Activated CD8-positive, alpha-beta T cell treated with anti-CD3 and anti-CD28 coated beads, Interleukin-2, amount 10 ng/mL, durations not matched to agents 7 days and 5 days (primary cell): ENCODE measurements around the gene CTTN. TPM values are rescaled to one million over a fixed set of nuclear protein-coding genes. Genes with fewer than 3 reads are reported as not detected.

ENCODE experiments used
- ATAC-seq: fragments of 150-1000 bp; cut with Tn5 transposase; one replicate; pipeline ENCODE4 v1.10.0; 2021; ENCODE audit warnings: moderate library complexity
- CTCF ChIA-PET: fragments of 350-600 bp; sonication (Branson Sonifier 250); formaldehyde crosslinking; loops from one replicate; lab custom pipeline; 2021; ENCODE audit warnings: antibody characterized with exemption; lab: Charles Lee
- POLR2A ChIA-PET: fragments of 350-600 bp; sonication (Branson Sonifier 250); formaldehyde crosslinking; loops from one replicate; lab custom pipeline; 2021; ENCODE audit warnings: antibody characterized with exemption; lab: Charles Lee
- DNase-seq: peaks from one replicate; pipeline ENCODE4 v3.0.0-alpha.2; 2020
- H3K27ac Mint-ChIP-seq: one replicate; pipeline ENCODE4 v1.8.0; 2021; ENCODE audit warnings: mild to moderate bottlenecking, mixed read lengths
- H3K27me3 Mint-ChIP-seq: one replicate; pipeline ENCODE4 v1.8.0; 2021; ENCODE audit warnings: low read depth, mixed read lengths
- H3K36me3 Mint-ChIP-seq: one replicate; pipeline ENCODE4 v1.8.0; 2021; ENCODE audit warnings: low read depth, mixed read lengths
- H3K4me1 Mint-ChIP-seq: one replicate; pipeline ENCODE4 v1.8.0; 2021; ENCODE audit warnings: low read depth, mixed read lengths
- H3K4me3 Mint-ChIP-seq: one replicate; pipeline ENCODE4 v1.8.0; 2021; ENCODE audit warnings: mild to moderate bottlenecking, mixed read lengths
- H3K9me3 Mint-ChIP-seq: one replicate; pipeline ENCODE4 v1.8.0; 2022; ENCODE audit warnings: mixed read lengths; ENCODE audit not compliant: insufficient read depth
- total RNA-seq, 2 experiments: library from RNA; stranded (reverse); gene quantifications; one replicate each; pipeline ENCODE4 v1.2.3, GENCODE V29; 2021

The CTTN gene
- total RNA-seq, 2 experiments from 2014 or later = not detected

DNA sequence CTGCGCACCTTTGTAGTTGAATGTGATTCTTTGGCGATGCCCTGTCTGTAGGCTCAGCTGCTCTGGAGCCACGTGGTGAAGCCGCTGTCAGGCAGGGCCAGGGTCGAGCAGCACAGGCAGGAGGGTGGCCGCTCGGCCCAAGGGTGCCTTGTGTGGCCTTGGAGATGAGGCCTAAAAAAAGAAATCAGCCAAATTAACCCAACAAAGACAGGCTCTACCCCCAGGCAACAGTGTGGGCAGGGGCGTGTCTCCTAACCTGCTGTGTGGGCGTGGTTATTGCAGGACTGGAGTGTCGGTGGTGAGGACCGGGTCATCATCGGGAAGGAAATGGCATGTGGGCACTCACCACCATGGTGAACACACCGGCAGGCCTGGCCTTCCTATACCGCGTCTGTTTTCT is 34.3 kb downstream of the CTTN start:
- no peaks in the 10 kb centered on the region for H3K4me1 Mint-ChIP-seq
- DNase-seq (no peak), ATAC-seq (no peak)
- no peak overlapping the region for H3K27ac Mint-ChIP-seq
- H3K27me3 Mint-ChIP-seq = no peaks in the 10 kb centered on the region
- no peaks in the 10 kb centered on the region for H3K36me3 Mint-ChIP-seq
- H3K9me3 Mint-ChIP-seq = no peaks in the 10 kb centered on the region
- no peak overlapping the region for H3K4me3 Mint-ChIP-seq
- ChIA-PET POLR2A (no interaction called here), CTCF (no interaction called here)

DNA sequence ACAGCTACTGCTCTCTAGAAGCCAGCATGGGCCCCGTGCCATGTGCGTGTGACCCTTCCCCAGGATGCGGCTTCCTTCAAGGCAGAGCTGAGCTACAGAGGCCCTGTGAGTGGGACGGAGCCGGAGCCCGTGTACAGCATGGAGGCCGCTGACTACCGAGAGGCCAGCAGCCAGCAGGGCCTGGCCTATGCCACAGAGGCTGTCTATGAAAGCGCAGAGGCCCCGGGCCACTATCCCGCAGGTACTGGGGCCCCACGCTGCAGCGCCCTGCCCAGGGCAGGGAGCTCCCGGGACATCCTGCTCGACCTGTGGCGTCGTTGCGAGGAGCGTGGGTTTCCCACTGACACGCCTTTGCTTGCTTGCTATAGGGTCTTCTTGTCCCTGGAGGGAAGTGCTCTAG is 34.7 kb downstream of the CTTN start:
- Mint-ChIP-seq H3K4me3 (no peak overlapping the region), H3K27ac (no peak overlapping the region), H3K27me3 (no peaks in the 10 kb centered on the region), H3K4me1 (no peaks in the 10 kb centered on the region), H3K9me3 (no peaks in the 10 kb centered on the region), H3K36me3 (no peaks in the 10 kb centered on the region)
- ChIA-PET POLR2A (no interaction called here), CTCF (no interaction called here)
- DNase-seq (no peak), ATAC-seq (no peak)

- ChIA-PET CTCF (no interaction called here), POLR2A (no interaction called here)
- ATAC-seq (no peak), DNase-seq (no peak)
- Mint-ChIP-seq H3K36me3 (no peaks in the 10 kb centered on the region), H3K4me3 (no peak overlapping the region), H3K27me3 (no peaks in the 10 kb centered on the region), H3K4me1 (no peaks in the 10 kb centered on the region), H3K9me3 (no peaks in the 10 kb centered on the region), H3K27ac (no peak overlapping the region)
These were observed 35.2 kb downstream of the CTTN start for GRCh38 chr11:70433526-70433925.

DNA sequence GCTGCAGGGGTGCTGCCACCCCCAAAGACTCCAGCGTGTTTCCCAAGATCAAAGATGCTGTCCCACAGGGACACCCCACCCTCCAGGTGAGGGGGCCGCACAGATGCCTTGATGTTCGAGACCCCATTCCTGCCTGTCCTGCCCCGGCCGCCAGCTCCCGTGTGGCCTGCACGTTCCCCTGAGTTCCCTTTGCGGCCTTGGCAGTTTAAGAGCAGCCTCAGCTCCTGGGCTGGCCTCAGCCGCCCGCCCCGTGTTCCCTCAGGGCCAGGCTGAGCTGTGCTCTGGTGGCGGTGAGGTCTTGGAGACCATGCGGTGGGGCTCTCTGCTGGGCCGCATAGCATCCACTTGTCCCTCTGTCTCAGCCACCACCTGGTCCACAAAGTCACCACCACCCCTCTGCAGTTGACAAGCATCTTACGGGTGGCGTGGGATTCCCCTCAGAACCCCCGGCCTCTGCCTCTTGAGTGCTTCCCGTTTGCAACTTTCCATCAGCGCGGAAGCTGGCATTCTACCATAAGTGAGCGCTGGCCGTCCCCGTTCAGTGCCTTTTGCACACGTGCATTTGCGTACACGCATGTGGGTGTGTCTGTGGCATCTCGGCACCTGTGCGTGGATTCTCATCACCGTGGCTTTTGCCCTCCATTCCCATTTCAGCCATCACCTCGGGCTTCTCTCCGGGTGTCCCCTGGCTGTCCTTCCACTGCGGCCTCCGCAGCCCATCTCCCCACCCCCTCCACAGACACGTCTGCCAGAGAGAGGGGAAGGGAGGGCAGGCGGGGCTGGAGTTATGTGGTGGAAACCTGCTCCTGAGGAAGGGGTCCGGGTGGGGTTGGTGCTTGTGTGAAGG is 35.9 kb downstream of the CTTN start:
- Mint-ChIP-seq H3K36me3 (no peaks in the 10 kb centered on the region), H3K4me3 (no peak overlapping the region), H3K27me3 (no peaks in the 10 kb centered on the region), H3K9me3 (no peaks in the 10 kb centered on the region), H3K4me1 (no peaks in the 10 kb centered on the region), H3K27ac (no peak overlapping the region)
- ChIA-PET CTCF (no interaction called here), POLR2A (no interaction called here)
- no peak for DNase-seq
- ATAC-seq = no peak

DNA sequence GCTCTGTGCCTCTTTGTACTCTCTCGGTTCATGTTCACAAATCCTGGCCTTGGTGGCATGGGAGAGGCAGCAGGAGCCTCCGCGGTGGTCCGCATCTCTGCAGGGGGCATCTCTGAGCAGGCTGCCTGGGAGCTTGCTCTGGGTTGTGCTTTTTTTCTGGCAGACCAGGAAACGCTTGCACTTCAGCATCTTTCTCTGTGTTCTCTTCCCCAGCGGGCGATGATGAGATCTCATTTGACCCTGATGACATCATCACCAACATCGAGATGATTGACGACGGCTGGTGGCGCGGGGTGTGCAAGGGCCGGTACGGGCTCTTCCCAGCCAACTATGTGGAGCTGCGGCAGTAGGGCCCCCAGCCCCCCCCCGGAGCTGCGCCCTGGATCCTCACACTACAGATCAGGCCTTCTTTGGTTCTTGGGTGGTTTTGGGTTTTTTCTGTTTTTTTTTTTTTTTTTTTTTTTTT is 36.5 kb downstream of the CTTN start:
- CTCF ChIA-PET = no interaction called here
- H3K9me3 Mint-ChIP-seq = no peaks in the 10 kb centered on the region
- H3K4me3 Mint-ChIP-seq = no peak overlapping the region
- no peaks in the 10 kb centered on the region for H3K36me3 Mint-ChIP-seq
- ATAC-seq (no peak), DNase-seq (no peak)
- H3K4me1 Mint-ChIP-seq = no peaks in the 10 kb centered on the region
- POLR2A ChIA-PET = no interaction called here
- H3K27me3 Mint-ChIP-seq = peaks cover 5% of the 10 kb centered on the region
- H3K27ac Mint-ChIP-seq = no peak overlapping the region

DNA sequence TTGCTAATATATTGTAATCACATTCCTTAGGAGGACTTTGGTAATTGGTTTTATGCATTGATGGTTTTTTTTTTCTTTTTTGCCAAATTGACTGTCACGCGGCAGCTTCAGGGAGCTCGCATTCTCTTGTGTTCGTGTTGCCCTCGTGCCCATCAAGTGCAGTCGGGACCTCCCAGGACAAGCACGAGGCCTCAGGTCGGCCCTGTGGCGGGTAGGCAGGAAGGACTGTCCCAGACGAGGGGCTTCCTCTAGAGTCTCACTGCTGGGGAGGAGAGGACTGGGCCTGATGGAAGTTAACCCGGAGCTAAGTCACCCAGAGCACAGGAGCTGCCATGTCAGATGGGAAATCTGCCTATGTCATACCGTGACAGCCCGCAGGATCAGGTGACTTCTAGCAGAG is 37.0 kb downstream of the CTTN start:
- Mint-ChIP-seq H3K4me3 (no peak overlapping the region), H3K27ac (no peak overlapping the region), H3K4me1 (no peaks in the 10 kb centered on the region), H3K27me3 (peaks cover 5% of the 10 kb centered on the region), H3K9me3 (no peaks in the 10 kb centered on the region), H3K36me3 (no peaks in the 10 kb centered on the region)
- no peak for ATAC-seq
- no peak for DNase-seq
- CTCF ChIA-PET = no interaction called here
- POLR2A ChIA-PET = no interaction called here

DNA sequence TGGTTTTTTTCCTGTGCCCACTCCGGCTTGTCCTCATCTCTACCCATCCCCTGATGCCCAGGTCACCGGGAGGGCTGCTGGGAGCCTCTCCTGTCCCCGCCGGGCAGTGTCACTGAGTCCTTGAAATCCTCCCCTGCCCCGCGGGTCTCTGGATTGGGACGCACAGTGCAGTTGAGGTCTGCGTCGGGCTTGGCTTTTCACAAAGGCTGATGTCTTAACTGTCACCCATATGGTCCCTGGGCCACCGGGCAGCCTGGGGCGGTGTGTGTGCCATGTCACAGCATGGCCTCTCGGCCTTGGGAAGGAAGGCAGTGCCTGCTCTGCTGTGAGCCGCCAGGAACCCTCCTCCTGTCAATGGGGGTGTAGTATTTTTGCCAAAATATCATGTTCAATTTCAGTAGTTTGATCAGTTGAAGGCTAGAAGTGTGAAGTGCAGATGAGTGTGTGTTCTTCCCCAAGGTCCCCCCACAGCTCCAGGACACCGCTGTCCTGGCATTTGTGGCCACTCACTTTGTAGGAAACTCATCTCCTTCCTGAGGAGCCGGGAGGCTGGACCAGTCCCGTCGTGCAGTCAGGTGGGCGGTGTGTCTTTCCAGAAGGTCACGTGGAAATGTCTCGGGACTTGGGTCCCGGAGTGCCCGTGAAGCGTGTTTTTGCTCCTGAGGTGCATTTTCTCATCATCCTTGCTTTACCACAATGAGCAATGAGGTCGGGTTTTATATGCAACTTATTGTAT is 37.6 kb downstream of the CTTN start:
- no peak for ATAC-seq
- Mint-ChIP-seq H3K4me3 (no peak overlapping the region), H3K36me3 (no peaks in the 10 kb centered on the region), H3K27me3 (peaks cover 5% of the 10 kb centered on the region), H3K9me3 (no peaks in the 10 kb centered on the region), H3K4me1 (no peaks in the 10 kb centered on the region), H3K27ac (no peak overlapping the region)
- no peak for DNase-seq
- ChIA-PET CTCF (no interaction called here), POLR2A (no interaction called here)

DNA sequence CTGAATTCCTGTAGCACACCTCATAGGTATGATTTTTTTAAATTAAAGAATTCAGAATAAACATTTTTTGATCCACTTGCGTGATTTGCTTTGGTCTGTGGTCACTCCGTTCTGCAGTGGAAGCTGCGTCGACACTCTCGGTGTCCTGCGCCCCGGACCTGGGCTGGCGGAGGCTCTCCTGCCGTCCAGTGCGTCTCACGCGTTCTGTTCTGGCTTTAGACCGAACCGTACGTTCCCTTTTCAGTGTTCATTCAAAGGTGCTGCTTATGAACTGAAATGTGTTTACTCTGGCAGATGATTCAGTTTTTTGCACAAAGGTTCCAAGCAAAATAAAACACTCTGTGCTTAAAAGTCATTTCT is 38.2 kb downstream of the CTTN start:
- CTCF ChIA-PET = no interaction called here
- POLR2A ChIA-PET = no interaction called here
- Mint-ChIP-seq H3K9me3 (no peaks in the 10 kb centered on the region), H3K4me3 (no peak overlapping the region), H3K36me3 (no peaks in the 10 kb centered on the region), H3K27ac (no peak overlapping the region), H3K27me3 (peaks cover 5% of the 10 kb centered on the region), H3K4me1 (no peaks in the 10 kb centered on the region)
- ATAC-seq (no peak), DNase-seq (no peak)

DNA sequence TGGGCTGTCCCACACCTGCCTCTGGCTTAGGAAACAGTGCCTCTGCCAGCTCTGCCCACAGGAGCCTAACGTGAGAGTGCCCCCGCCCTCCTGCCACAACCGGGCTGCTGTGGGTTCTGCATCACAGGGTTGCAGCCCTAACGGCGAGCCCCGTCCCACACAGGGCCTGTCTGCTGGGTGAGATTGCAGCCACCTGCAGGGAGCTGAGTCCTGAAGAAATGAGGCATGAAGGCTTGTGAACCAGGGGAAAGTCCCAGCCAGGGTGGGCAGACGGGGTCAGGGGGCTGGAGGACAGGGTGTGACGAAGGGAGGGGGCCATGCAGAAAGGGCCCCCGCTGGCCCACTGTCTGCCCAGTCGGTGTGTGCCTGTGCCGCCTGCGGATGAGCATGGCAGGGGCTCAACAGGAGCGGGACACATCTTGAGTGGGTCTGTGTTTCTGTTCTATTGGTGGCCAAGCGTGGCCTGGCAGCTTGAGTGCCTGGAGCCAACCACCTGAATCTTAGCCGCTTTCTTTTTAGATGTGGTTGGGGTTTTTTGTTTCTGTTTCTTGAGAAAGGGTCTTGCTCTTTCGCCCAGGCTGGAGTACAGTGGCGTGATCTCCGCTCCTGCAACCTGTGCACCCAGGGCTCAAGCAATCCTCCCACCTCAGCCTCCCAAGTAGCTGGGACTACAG is 38.9 kb downstream of the CTTN start:
- H3K27me3 Mint-ChIP-seq = peaks cover 5% of the 10 kb centered on the region
- no peak overlapping the region for H3K27ac Mint-ChIP-seq
- CTCF ChIA-PET = no interaction called here
- no peak overlapping the region for H3K4me3 Mint-ChIP-seq
- ATAC-seq = no peak
- no peaks in the 10 kb centered on the region for H3K9me3 Mint-ChIP-seq
- POLR2A ChIA-PET = no interaction called here
- no peaks in the 10 kb centered on the region for H3K4me1 Mint-ChIP-seq
- no peak for DNase-seq
- no peaks in the 10 kb centered on the region for H3K36me3 Mint-ChIP-seq

DNA sequence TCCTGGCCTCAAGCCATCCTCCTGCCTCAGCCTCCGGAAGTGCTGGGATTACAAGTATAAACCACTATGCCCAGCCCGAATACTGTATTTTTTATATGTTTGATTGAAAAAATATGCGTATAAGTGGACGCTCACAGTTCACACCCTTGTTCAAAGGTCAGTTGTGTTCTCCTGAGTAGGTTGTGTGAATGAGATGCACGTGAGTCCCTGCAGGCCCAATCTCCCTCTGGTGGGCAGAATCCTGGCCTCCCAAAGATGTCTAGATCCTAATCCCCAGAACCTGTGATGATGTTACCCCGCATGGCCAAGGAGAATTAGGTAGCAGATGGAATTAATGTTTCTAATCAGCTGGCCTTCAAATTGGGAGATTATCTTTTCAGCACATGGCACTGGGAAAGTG is 41.9 kb downstream of the CTTN start:
- Mint-ChIP-seq H3K27ac (no peak overlapping the region), H3K27me3 (peaks cover 5% of the 10 kb centered on the region), H3K36me3 (no peaks in the 10 kb centered on the region), H3K4me1 (no peaks in the 10 kb centered on the region), H3K9me3 (no peaks in the 10 kb centered on the region), H3K4me3 (no peak overlapping the region)
- POLR2A ChIA-PET = no interaction called here
- ATAC-seq (no peak), DNase-seq (no peak)
- CTCF ChIA-PET = no interaction called here

- ATAC-seq (no peak), DNase-seq (no peak)
- ChIA-PET CTCF (no interaction called here), POLR2A (no interaction called here)
- Mint-ChIP-seq H3K36me3 (peaks cover 3% of the 10 kb centered on the region), H3K27ac (no peak overlapping the region), H3K4me3 (no peak overlapping the region), H3K9me3 (peaks cover 9% of the 10 kb centered on the region), H3K27me3 (peaks cover 7% of the 10 kb centered on the region), H3K4me1 (no peaks in the 10 kb centered on the region)
These were observed 45.4 kb downstream of the CTTN start for GRCh38 chr11:70443773-70444030.

DNA sequence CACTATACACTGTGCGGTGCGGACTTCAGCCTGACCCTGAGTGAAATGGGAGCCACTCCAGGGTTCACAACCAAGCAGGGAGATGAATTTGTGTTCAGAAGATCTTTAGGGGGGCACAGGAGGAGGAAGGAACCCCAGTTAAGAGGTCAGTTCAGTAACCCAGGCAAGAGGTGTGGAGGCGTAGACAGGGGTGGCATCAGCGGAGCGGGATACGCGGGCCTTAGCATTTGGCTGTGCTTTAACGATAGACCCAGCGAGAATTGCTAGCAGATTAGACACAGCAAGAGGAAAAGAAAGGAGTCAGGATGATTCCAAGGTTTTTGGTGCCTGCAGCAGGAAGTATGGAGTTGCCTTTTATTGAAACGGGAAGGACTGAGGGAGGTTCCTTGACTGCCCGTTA is 46.8 kb downstream of the CTTN start:
- H3K27me3 Mint-ChIP-seq = peaks cover 2% of the 10 kb centered on the region
- no peak overlapping the region for H3K27ac Mint-ChIP-seq
- ChIA-PET CTCF (no interaction called here), POLR2A (no interaction called here)
- ATAC-seq (no peak), DNase-seq (no peak)
- H3K36me3 Mint-ChIP-seq = peaks cover 8% of the 10 kb centered on the region
- H3K4me3 Mint-ChIP-seq = no peak overlapping the region
- H3K4me1 Mint-ChIP-seq = no peaks in the 10 kb centered on the region
- H3K9me3 Mint-ChIP-seq = peaks cover 13% of the 10 kb centered on the region
